ENCODE data around the gene CEACAM16. TPM values are rescaled to one million over a fixed set of nuclear protein-coding genes. Genes with fewer than 3 reads are reported as not detected.
A peak's percentile ranks its signal among the peaks of the same experiment; 100 is the strongest.
"Not testable (repeated sequence)": the region's sequence is repeated elsewhere in the genome, so short reads cannot be mapped to it uniquely, and the experiment has no call there.

Gene CEACAM16
- total RNA-seq, 1 experiment from 2014 or later: not detected

- H3K4me3 ChIP-seq (ENCODE audit: low read length): no peak overlapping the region
- no TSS peak for BruUV-seq (replicated peaks)
- TF ChIP-seq EZH2phosphoT487 (IDR thresholded peaks at IDR 0.05; ENCODE audit: borderline replicate concordance, low read length): no peak
- H3F3A ChIP-seq (ENCODE audit: low read length, unreplicated experiment): no peaks in the 10 kb centered on the region
- no peaks in the 10 kb centered on the region for H4K20me1 ChIP-seq (ENCODE audit: low read length)
- no peak overlapping the region for H3K9ac ChIP-seq (ENCODE audit: low read length)
- no peak overlapping the region for H2AFZ ChIP-seq (ENCODE audit: low read length)
- DNase-seq (no peak), ATAC-seq (no peak)
- intact Hi-C loops (cut with micrococcal nuclease): loop anchor here (2.0 kb wide), 1 partner anchor 23 kb away; no protein-coding TSS in a partner anchor
- H3K79me2 ChIP-seq (ENCODE audit: low read length): no peaks in the 10 kb centered on the region
- H3K9me3 ChIP-seq (ENCODE audit: low read length): no peaks in the 10 kb centered on the region
- H3K27ac ChIP-seq (ENCODE audit: low read length): no peak overlapping the region
- POLR2A ChIA-PET (ENCODE audit: unreplicated experiment): no interaction called here
- H3K36me3 ChIP-seq (ENCODE audit: low read depth, low read length): no peaks in the 10 kb centered on the region
- H3K4me1 ChIP-seq (ENCODE audit: insufficient read depth, low read length): peaks cover 16% of the 10 kb centered on the region
- CTCF ChIA-PET: no interaction called here
- no peaks in the 10 kb centered on the region for H3K9me2 ChIP-seq (replicated peaks; ENCODE audit: low read length)
- no peak overlapping the region for H3K4me2 ChIP-seq (ENCODE audit: low read length)
- no peaks in the 10 kb centered on the region for H3K27me3 ChIP-seq (ENCODE audit: low read length)
Observed at GRCh38 chr19:44717603-44718002, 18.7 kb downstream of the CEACAM16 start.

- Histone ChIP-seq H3K9me3 (ENCODE audit: low read length) (no peaks in the 10 kb centered on the region), H3K79me2 (ENCODE audit: low read length) (no peaks in the 10 kb centered on the region), H4K20me1 (ENCODE audit: low read length) (no peaks in the 10 kb centered on the region), H3F3A (ENCODE audit: low read length, unreplicated experiment) (no peaks in the 10 kb centered on the region), H3K4me2 (ENCODE audit: low read length) (peak overlapping the region; percentile 53), H3K4me3 (ENCODE audit: low read length) (no peak overlapping the region), H3K27me3 (ENCODE audit: low read length) (no peaks in the 10 kb centered on the region), H3K9ac (ENCODE audit: low read length) (no peak overlapping the region), H3K4me1 (ENCODE audit: insufficient read depth, low read length) (peaks cover 19% of the 10 kb centered on the region), H3K9me2 (replicated peaks; ENCODE audit: low read length) (no peaks in the 10 kb centered on the region), H2AFZ (ENCODE audit: low read length) (0 out of 2 replicates have a peak overlapping the region, but pooled peaks have one; percentile 15), H3K27ac (ENCODE audit: low read length) (0 out of 2 replicates have a peak overlapping the region, but pooled peaks have one; percentile 7), H3K36me3 (ENCODE audit: low read depth, low read length) (no peaks in the 10 kb centered on the region)
- ATAC-seq: peak; percentile 64
- TF ChIP-seq EZH2phosphoT487 (IDR thresholded peaks at IDR 0.05; ENCODE audit: borderline replicate concordance, low read length) (no peak), CTCF (conservative IDR thresholded peaks at IDR 0.05; ENCODE audit: low read depth, low read length) (no peak), EZH2 (IDR thresholded peaks at IDR 0.05; ENCODE audit: low read length, unreplicated experiment) (no peak)
- no TSS peak for BruUV-seq (replicated peaks)
- ChIA-PET CTCF (no interaction called here), POLR2A (ENCODE audit: unreplicated experiment) (no interaction called here)
- intact Hi-C loops (cut with micrococcal nuclease): loop anchor here (2.0 kb wide), 1 partner anchor 24 kb away; no protein-coding TSS in a partner anchor
- DNase-seq: peak; percentile 61
Observed at GRCh38 chr19:44718441-44719261, 19.7 kb downstream of the CEACAM16 start.

- intact Hi-C loops (cut with micrococcal nuclease): loop anchor here (2.0 kb wide), 1 partner anchor 24 kb away; no protein-coding TSS in a partner anchor
- ATAC-seq: no peak
Observed at GRCh38 chr19:44719262-44719701, 20.3 kb downstream of the CEACAM16 start.

GRCh38 chr19:44720396-44720795, 21.4 kb downstream of the CEACAM16 start:
- not testable (repeated sequence) for H3K4me2 ChIP-seq (ENCODE audit: low read length); DNase-seq

More at GRCh38 chr19:44719262-44719701, 20.3 kb downstream of the CEACAM16 start:
- no TSS peak for BruUV-seq (replicated peaks)
- H3K9me2 ChIP-seq (replicated peaks; ENCODE audit: low read length): no peaks in the 10 kb centered on the region
- no peak overlapping the region for H2AFZ ChIP-seq (ENCODE audit: low read length)
- no peaks in the 10 kb centered on the region for H4K20me1 ChIP-seq (ENCODE audit: low read length)
- no peaks in the 10 kb centered on the region for H3F3A ChIP-seq (ENCODE audit: low read length, unreplicated experiment)
- no peak for TF ChIP-seq CTCF (conservative IDR thresholded peaks at IDR 0.05; ENCODE audit: low read depth, low read length)
- no peak for TF ChIP-seq EZH2phosphoT487 (IDR thresholded peaks at IDR 0.05; ENCODE audit: borderline replicate concordance, low read length)
- no peak for TF ChIP-seq EZH2 (IDR thresholded peaks at IDR 0.05; ENCODE audit: low read length, unreplicated experiment)
- no peaks in the 10 kb centered on the region for H3K9me3 ChIP-seq (ENCODE audit: low read length)
- no peak overlapping the region for H3K4me2 ChIP-seq (ENCODE audit: low read length)
- H3K27me3 ChIP-seq (ENCODE audit: low read length): no peaks in the 10 kb centered on the region
- ChIA-PET CTCF (no interaction called here), POLR2A (ENCODE audit: unreplicated experiment) (no interaction called here)
- no peaks in the 10 kb centered on the region for H3K36me3 ChIP-seq (ENCODE audit: low read depth, low read length)
- H3K4me1 ChIP-seq (ENCODE audit: insufficient read depth, low read length): peaks cover 25% of the 10 kb centered on the region
- H3K9ac ChIP-seq (ENCODE audit: low read length): no peak overlapping the region
- H3K4me3 ChIP-seq (ENCODE audit: low read length): no peak overlapping the region
- H3K27ac ChIP-seq (ENCODE audit: low read length): no peak overlapping the region
- H3K79me2 ChIP-seq (ENCODE audit: low read length): no peaks in the 10 kb centered on the region
- DNase-seq: no peak

More at GRCh38 chr19:44720396-44720795, 21.4 kb downstream of the CEACAM16 start:
- H3K27ac ChIP-seq (ENCODE audit: low read length); H3K27me3 ChIP-seq (ENCODE audit: low read length); H4K20me1 ChIP-seq (ENCODE audit: low read length); H3K36me3 ChIP-seq (ENCODE audit: low read depth, low read length); H3F3A ChIP-seq (ENCODE audit: low read length, unreplicated experiment); H3K4me3 ChIP-seq (ENCODE audit: low read length); H3K9me3 ChIP-seq (ENCODE audit: low read length); H2AFZ ChIP-seq (ENCODE audit: low read length); BruUV-seq (replicated peaks); CTCF ChIA-PET; H3K9ac ChIP-seq (ENCODE audit: low read length); H3K79me2 ChIP-seq (ENCODE audit: low read length); H3K9me2 ChIP-seq (replicated peaks; ENCODE audit: low read length); ATAC-seq; POLR2A ChIA-PET (ENCODE audit: unreplicated experiment): not testable (repeated sequence)
- intact Hi-C loops (cut with micrococcal nuclease): loop anchor here (5.0 kb wide), 1 partner anchor 133 kb away; no protein-coding TSS in a partner anchor
- peaks cover 34% of the 10 kb centered on the region for H3K4me1 ChIP-seq (ENCODE audit: insufficient read depth, low read length)

All from PC-3 (cell line).